Keratinocyte (primary cell): ENCODE results near the gene FAAH.

Experiments used
- EZH2 ChIP-seq: IDR thresholded peaks from one replicate; pipeline ENCODE4 v1.6.1; 2012; ENCODE audit warnings: inconsistent platforms, mild to moderate bottlenecking, low read length, moderate library complexity
- TF ChIP-seq, protein P1 (sequence below), 3 experiments: IDR thresholded peaks in 1 of 3; conservative IDR thresholded peaks in 1 of 3; optimal IDR thresholded peaks in 1 of 3; 2 replicates in 2 of 3; 3 replicates in 1 of 3; pipeline versions ENCODE3 to v1.5.1; 2011; ENCODE audit warnings: low read length in 3 of 3, mild to moderate bottlenecking in 3 of 3, moderate library complexity in 2 of 3, control low read depth in 1 of 3, inconsistent platforms in 1 of 3; ENCODE audit not compliant: insufficient read depth in 2 of 3; ENCODE audit errors: extremely low read depth in 1 of 3

DNA sequence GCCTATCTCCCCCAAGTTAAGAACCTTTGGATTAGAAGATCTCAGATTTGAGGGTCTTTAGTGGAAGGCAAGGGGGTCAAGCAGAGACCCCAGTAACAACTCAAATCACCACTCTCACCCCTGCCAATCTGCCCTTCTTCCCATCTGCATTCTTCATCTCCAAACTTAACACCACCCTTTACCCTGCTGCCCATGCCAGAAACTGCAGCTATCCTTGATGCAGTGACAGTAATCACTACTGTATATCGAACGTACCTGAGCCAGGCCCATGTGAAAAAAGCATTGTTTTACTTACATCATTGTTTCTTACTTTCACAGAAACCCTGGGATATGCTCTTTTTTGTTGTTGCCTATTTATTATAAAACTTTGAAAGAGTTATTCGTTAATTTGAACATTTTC is 27.0 kb upstream of the FAAH start:
- TF ChIP-seq EZH2: no peak
- TF ChIP-seq, protein P1, sequence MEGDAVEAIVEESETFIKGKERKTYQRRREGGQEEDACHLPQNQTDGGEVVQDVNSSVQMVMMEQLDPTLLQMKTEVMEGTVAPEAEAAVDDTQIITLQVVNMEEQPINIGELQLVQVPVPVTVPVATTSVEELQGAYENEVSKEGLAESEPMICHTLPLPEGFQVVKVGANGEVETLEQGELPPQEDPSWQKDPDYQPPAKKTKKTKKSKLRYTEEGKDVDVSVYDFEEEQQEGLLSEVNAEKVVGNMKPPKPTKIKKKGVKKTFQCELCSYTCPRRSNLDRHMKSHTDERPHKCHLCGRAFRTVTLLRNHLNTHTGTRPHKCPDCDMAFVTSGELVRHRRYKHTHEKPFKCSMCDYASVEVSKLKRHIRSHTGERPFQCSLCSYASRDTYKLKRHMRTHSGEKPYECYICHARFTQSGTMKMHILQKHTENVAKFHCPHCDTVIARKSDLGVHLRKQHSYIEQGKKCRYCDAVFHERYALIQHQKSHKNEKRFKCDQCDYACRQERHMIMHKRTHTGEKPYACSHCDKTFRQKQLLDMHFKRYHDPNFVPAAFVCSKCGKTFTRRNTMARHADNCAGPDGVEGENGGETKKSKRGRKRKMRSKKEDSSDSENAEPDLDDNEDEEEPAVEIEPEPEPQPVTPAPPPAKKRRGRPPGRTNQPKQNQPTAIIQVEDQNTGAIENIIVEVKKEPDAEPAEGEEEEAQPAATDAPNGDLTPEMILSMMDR (optimal IDR thresholded peaks at IDR 0.05 in 1 of 3, IDR thresholded peaks at IDR 0.05 in 1 of 3, conservative IDR thresholded peaks at IDR 0.05 in 1 of 3; ENCODE audit: extremely low read depth in 1 of 3, insufficient read depth in 2 of 3, low read length in 3 of 3): no peak
